A172 (cell line): ENCODE measurements around the gene KAZALD1. TPM values are rescaled to one million over a fixed set of nuclear protein-coding genes. Genes with fewer than 3 reads are reported as not detected.
A peak's percentile ranks its signal among the peaks of the same experiment; 100 is the strongest.

Experiments
- DNase-seq: peaks from one replicate; pipeline ENCODE4 v3.0.0-alpha.2; 2015; ENCODE audit warnings: low spot score
- total RNA-seq: library from RNA; depleted of rRNA; stranded (reverse); fragments of >200 nt; shearing (Covaris generic); gene quantifications from 2 replicates; pipeline ENCODE4 v1.2.3, GENCODE V29; 2014

The KAZALD1 gene
- total RNA-seq, 1 experiment from 2014 or later = 25.0 TPM

GRCh38 chr10:101066896-101067355 lies 5.1 kb downstream of the KAZALD1 start:
- peak; percentile 16 for DNase-seq

GRCh38 chr10:101067356-101068083 lies 5.7 kb downstream of the KAZALD1 start:
- peak; percentile 82 for DNase-seq

GRCh38 chr10:101069441-101069840 lies 7.7 kb downstream of the KAZALD1 start:
- no peak for DNase-seq

GRCh38 chr10:101070098-101070497 lies 8.3 kb downstream of the KAZALD1 start:
- DNase-seq = no peak

- no peak for DNase-seq
Measured at GRCh38 chr10:101071267-101071884, 9.6 kb downstream of the KAZALD1 start.

- no peak for DNase-seq
Measured at GRCh38 chr10:101071885-101072433, 10.2 kb downstream of the KAZALD1 start.

- DNase-seq = no peak
Measured at GRCh38 chr10:101072923-101073322, 11.1 kb downstream of the KAZALD1 start.

- DNase-seq = no peak
Measured at GRCh38 chr10:101073631-101074030, 11.8 kb downstream of the KAZALD1 start.

GRCh38 chr10:101075775-101076174 lies 14.0 kb downstream of the KAZALD1 start:
- DNase-seq = no peak

GRCh38 chr10:101076630-101077029 lies 14.8 kb downstream of the KAZALD1 start:
- no peak for DNase-seq

GRCh38 chr10:101079874-101080273 lies 18.1 kb downstream of the KAZALD1 start:
- DNase-seq = no peak

- peak; percentile 35 for DNase-seq
Measured at GRCh38 chr10:101080933-101081931, 19.4 kb downstream of the KAZALD1 start.

- DNase-seq = no peak
Measured at GRCh38 chr10:101085846-101086245, 24.1 kb downstream of the KAZALD1 start.

- no peak for DNase-seq
Measured at GRCh38 chr10:101087376-101087775, 25.6 kb downstream of the KAZALD1 start.

- DNase-seq = no peak
Measured at GRCh38 chr10:101087965-101088364, 26.2 kb downstream of the KAZALD1 start.

GRCh38 chr10:101089520-101090299 lies 27.9 kb downstream of the KAZALD1 start:
- no peak for DNase-seq

- no peak for DNase-seq
Measured at GRCh38 chr10:101090597-101090996, 28.8 kb downstream of the KAZALD1 start.

GRCh38 chr10:101091546-101092290 lies 29.9 kb downstream of the KAZALD1 start:
- DNase-seq = no peak

GRCh38 chr10:101092881-101093354 lies 31.1 kb downstream of the KAZALD1 start:
- DNase-seq = no peak
